IPS-20b (cell line): Measurements from ENCODE around the gene IL13RA1.
"Not testable (repeated sequence)": the region's sequence is repeated elsewhere in the genome, so short reads cannot be mapped to it uniquely, and the experiment has no call there.

Experiments used
- H3K27ac ChIP-seq: one replicate; pipeline ENCODE4 v1.5.1; 2013; ENCODE audit warnings: low read length
- H3K27me3 ChIP-seq: 2 replicates; pipeline ENCODE4 v1.6.1; 2013; ENCODE audit warnings: mild to moderate bottlenecking, low read length, inconsistent platforms; ENCODE audit not compliant: insufficient read depth
- H3K36me3 ChIP-seq: 2 replicates; pipeline ENCODE4 v1.6.1; 2013; ENCODE audit warnings: low read depth, mild to moderate bottlenecking, inconsistent platforms, low read length, moderate library complexity; ENCODE audit not compliant: insufficient read depth
- H3K4me1 ChIP-seq: 2 replicates; pipeline ENCODE4 v1.6.1; 2013; ENCODE audit warnings: mild to moderate bottlenecking, control low read depth, inconsistent platforms, low read length, moderate library complexity; ENCODE audit not compliant: insufficient read depth
- H3K4me3 ChIP-seq: 2 replicates; pipeline ENCODE4 v1.5.1; 2013; ENCODE audit warnings: mild to moderate bottlenecking, low read length, inconsistent platforms
- H3K9ac ChIP-seq: 2 replicates; pipeline ENCODE4 v1.6.1; 2013; ENCODE audit warnings: low read depth, mild to moderate bottlenecking, inconsistent platforms, low read length, moderate library complexity
- H3K9me3 ChIP-seq: 2 replicates; pipeline ENCODE4 v1.6.1; 2013; ENCODE audit warnings: mild to moderate bottlenecking, low read depth, low read length, inconsistent platforms; ENCODE audit not compliant: insufficient read depth

Gene IL13RA1

GRCh38 chrX:118730500-118731247 lies 3.3 kb downstream of the IL13RA1 start:
- Histone ChIP-seq H3K27ac (no peak overlapping the region), H3K36me3 (no peaks in the 10 kb centered on the region), H3K9me3 (no peaks in the 10 kb centered on the region), H3K4me1 (no peaks in the 10 kb centered on the region), H3K27me3 (peaks cover 33% of the 10 kb centered on the region), H3K9ac (no peak overlapping the region), H3K4me3 (no peak overlapping the region)

GRCh38 chrX:118732551-118732950 lies 5.1 kb downstream of the IL13RA1 start:
- not testable (repeated sequence) for H3K9ac ChIP-seq, H3K4me1 ChIP-seq, H3K36me3 ChIP-seq, H3K27ac ChIP-seq, H3K4me3 ChIP-seq, H3K9me3 ChIP-seq
- H3K27me3 ChIP-seq: peaks cover 33% of the 10 kb centered on the region

- Histone ChIP-seq H3K27ac (no peak overlapping the region), H3K9me3 (no peaks in the 10 kb centered on the region), H3K4me3 (no peak overlapping the region), H3K36me3 (no peaks in the 10 kb centered on the region), H3K9ac (no peak overlapping the region), H3K4me1 (no peaks in the 10 kb centered on the region), H3K27me3 (peaks cover 11% of the 10 kb centered on the region)
Observed at GRCh38 chrX:118734909-118735308, 7.5 kb downstream of the IL13RA1 start.

- H3K36me3 ChIP-seq: no peaks in the 10 kb centered on the region
- H3K9me3 ChIP-seq: no peaks in the 10 kb centered on the region
- H3K27ac ChIP-seq: no peak overlapping the region
- no peak overlapping the region for H3K9ac ChIP-seq
- no peaks in the 10 kb centered on the region for H3K4me1 ChIP-seq
- no peak overlapping the region for H3K4me3 ChIP-seq
- no peaks in the 10 kb centered on the region; the same call in 1 of the 2 replicates for H3K27me3 ChIP-seq
Observed at GRCh38 chrX:118736394-118737010, 9.1 kb downstream of the IL13RA1 start.

- no peak overlapping the region for H3K9ac ChIP-seq
- H3K4me3 ChIP-seq: no peak overlapping the region
- no peaks in the 10 kb centered on the region; the same call in 1 of the 2 replicates for H3K27me3 ChIP-seq
- no peaks in the 10 kb centered on the region for H3K9me3 ChIP-seq
- H3K36me3 ChIP-seq: no peaks in the 10 kb centered on the region
- H3K27ac ChIP-seq: no peak overlapping the region
- no peaks in the 10 kb centered on the region for H3K4me1 ChIP-seq
Observed at GRCh38 chrX:118739577-118739976, 12.2 kb downstream of the IL13RA1 start.

- H3K36me3 ChIP-seq: no peaks in the 10 kb centered on the region
- H3K27me3 ChIP-seq: no peaks in the 10 kb centered on the region; the same call in 1 of the 2 replicates
- no peaks in the 10 kb centered on the region for H3K9me3 ChIP-seq
- H3K27ac ChIP-seq: no peak overlapping the region
- no peak overlapping the region for H3K4me3 ChIP-seq
- H3K4me1 ChIP-seq: no peaks in the 10 kb centered on the region
- H3K9ac ChIP-seq: no peak overlapping the region
Observed at GRCh38 chrX:118740276-118740889, 13.0 kb downstream of the IL13RA1 start.

- Histone ChIP-seq H3K27me3 (no peaks in the 10 kb centered on the region; the same call in 1 of the 2 replicates), H3K9ac (no peak overlapping the region)
Observed at GRCh38 chrX:118742176-118742575, 14.8 kb downstream of the IL13RA1 start.

GRCh38 chrX:118745570-118745969 lies 18.2 kb downstream of the IL13RA1 start:
- Histone ChIP-seq H3K36me3 (no peaks in the 10 kb centered on the region), H3K9ac (no peak overlapping the region), H3K27ac (no peak overlapping the region), H3K4me3 (no peak overlapping the region), H3K27me3 (no peaks in the 10 kb centered on the region; the same call in 1 of the 2 replicates), H3K9me3 (no peaks in the 10 kb centered on the region), H3K4me1 (no peaks in the 10 kb centered on the region)

More at GRCh38 chrX:118742176-118742575, 14.8 kb downstream of the IL13RA1 start:
- H3K27ac ChIP-seq: no peak overlapping the region
- H3K9me3 ChIP-seq: no peaks in the 10 kb centered on the region
- H3K36me3 ChIP-seq: no peaks in the 10 kb centered on the region
- H3K4me3 ChIP-seq: no peak overlapping the region
- no peaks in the 10 kb centered on the region for H3K4me1 ChIP-seq

- no peaks in the 10 kb centered on the region for H3K36me3 ChIP-seq
- H3K27ac ChIP-seq: no peak overlapping the region
- H3K9ac ChIP-seq: no peak overlapping the region
- H3K4me1 ChIP-seq: no peaks in the 10 kb centered on the region
- H3K4me3 ChIP-seq: no peak overlapping the region
- H3K9me3 ChIP-seq: no peaks in the 10 kb centered on the region
- H3K27me3 ChIP-seq: no peaks in the 10 kb centered on the region
Observed at GRCh38 chrX:118751950-118752783, 24.8 kb downstream of the IL13RA1 start.

GRCh38 chrX:118755633-118756032 lies 28.2 kb downstream of the IL13RA1 start:
- no peak overlapping the region for H3K27ac ChIP-seq
- H3K36me3 ChIP-seq: no peaks in the 10 kb centered on the region
- H3K27me3 ChIP-seq: no peaks in the 10 kb centered on the region
- H3K4me3 ChIP-seq: no peak overlapping the region
- H3K4me1 ChIP-seq: no peaks in the 10 kb centered on the region
- H3K9me3 ChIP-seq: no peaks in the 10 kb centered on the region
- H3K9ac ChIP-seq: no peak overlapping the region

GRCh38 chrX:118756101-118756500 lies 28.7 kb downstream of the IL13RA1 start:
- H3K36me3 ChIP-seq: no peaks in the 10 kb centered on the region
- H3K9me3 ChIP-seq: no peaks in the 10 kb centered on the region
- no peaks in the 10 kb centered on the region for H3K4me1 ChIP-seq
- H3K9ac ChIP-seq: no peak overlapping the region
- H3K27me3 ChIP-seq: no peaks in the 10 kb centered on the region
- no peak overlapping the region for H3K4me3 ChIP-seq
- H3K27ac ChIP-seq: no peak overlapping the region
